Endothelial cell of umbilical vein (primary cell): ENCODE data around the gene CCNY.

Experiments used
- CTCF ChIP-seq, 2 donors: IDR thresholded peaks; 1 replicate in 1 of 2; 2 replicates in 1 of 2; pipeline ENCODE4 v1.5.1; 2011; ENCODE audit warnings: low read length in 2 of 2, mild to moderate bottlenecking in 2 of 2, moderate library complexity in 2 of 2, control low read depth in 1 of 2, inconsistent platforms in 1 of 2, low read depth in 1 of 2; ENCODE audit not compliant: insufficient read depth in 1 of 2; ENCODE audit errors: extremely low read depth in 1 of 2
- MAX ChIP-seq: IDR thresholded peaks from 2 replicates; pipeline ENCODE4 v1.6.1; 2011; ENCODE audit not compliant: insufficient read depth, insufficient read length
- MYC ChIP-seq: IDR thresholded peaks from one replicate; pipeline ENCODE4 v1.6.1; 2011; ENCODE audit warnings: mild to moderate bottlenecking, low read depth, low read length
- POLR2A ChIP-seq: IDR thresholded peaks from 2 replicates; pipeline ENCODE4 v1.6.1; 2012; ENCODE audit warnings: low read depth, mild to moderate bottlenecking, control low read depth, low read length
- POLR2AphosphoS5 ChIP-seq: IDR thresholded peaks from 2 replicates; pipeline ENCODE4 v1.6.1; 2012; ENCODE audit warnings: low read depth, mild to moderate bottlenecking, control low read depth, low read length, moderate library complexity; ENCODE audit not compliant: insufficient read depth

GRCh38 chr10:35466661-35467060 lies 130.4 kb downstream of the CCNY start:
- TF ChIP-seq CTCF (IDR thresholded peaks at IDR 0.05; ENCODE audit: extremely low read depth in 1 of 2, insufficient read depth in 1 of 2, low read depth in 1 of 2, low read length in 2 of 2) (no peak), POLR2AphosphoS5 (no peak), MAX (no peak), MYC (no peak), POLR2A (no peak)
